Stimulated activated CD4-positive, alpha-beta T cell treated with anti-CD3 and anti-CD28 coated beads, Interleukin-1b, Interleukin-23, amount 100 ng/mL, for 4 hours (primary cell): Measurements from ENCODE around the gene TAAR9.

Source experiments
- DNase-seq, 2 donors: peaks; one replicate each; pipeline ENCODE4 v3.0.0-alpha.2; 2020; ENCODE audit warnings: low read depth in 2 of 2

Gene TAAR9

DNA sequence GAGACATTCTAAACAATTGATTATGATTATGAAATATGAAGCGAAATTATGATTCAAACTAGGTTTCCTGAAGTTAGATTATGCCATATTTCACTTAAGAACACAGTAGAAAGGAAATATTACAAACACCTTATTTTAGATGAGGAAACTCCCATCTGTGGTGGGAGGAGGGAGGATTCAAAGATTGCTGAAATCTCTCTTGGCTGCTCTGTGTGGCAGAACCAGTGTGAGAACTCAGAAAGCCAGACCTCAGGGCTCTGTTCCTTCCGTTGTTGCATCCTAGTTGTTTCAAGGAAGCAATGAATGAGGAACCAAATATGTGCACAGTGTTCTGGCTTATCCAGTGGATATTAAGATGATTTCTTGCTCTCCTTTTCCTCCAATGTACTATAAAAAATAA is 49.3 kb downstream of the TAAR9 start:
- no peak for DNase-seq
